GM12891 (cell line): ENCODE measurements around the gene GRIK3.

ENCODE experiments used
- POLR2A ChIP-seq: IDR thresholded peaks from 2 replicates; pipeline ENCODE4 v1.6.1; 2011; ENCODE audit warnings: low read depth, low read length, control low read depth
- POLR2AphosphoS5 ChIP-seq: IDR thresholded peaks from 2 replicates; pipeline ENCODE4 v1.6.1; 2011; ENCODE audit warnings: low read depth, low read length, control low read depth
- POU2F2 ChIP-seq: IDR thresholded peaks from 2 replicates; pipeline ENCODE4 v1.6.1; 2011; ENCODE audit warnings: low read depth, mild to moderate bottlenecking, control low read depth, low read length, moderate library complexity
- SPI1 ChIP-seq: IDR thresholded peaks from 2 replicates; pipeline ENCODE4 v1.6.1; 2011; ENCODE audit warnings: low read depth, low read length, control low read depth
- TAF1 ChIP-seq: IDR thresholded peaks from 2 replicates; pipeline ENCODE4 v1.6.1; 2011; ENCODE audit warnings: low read depth, low read length, control low read depth

DNA sequence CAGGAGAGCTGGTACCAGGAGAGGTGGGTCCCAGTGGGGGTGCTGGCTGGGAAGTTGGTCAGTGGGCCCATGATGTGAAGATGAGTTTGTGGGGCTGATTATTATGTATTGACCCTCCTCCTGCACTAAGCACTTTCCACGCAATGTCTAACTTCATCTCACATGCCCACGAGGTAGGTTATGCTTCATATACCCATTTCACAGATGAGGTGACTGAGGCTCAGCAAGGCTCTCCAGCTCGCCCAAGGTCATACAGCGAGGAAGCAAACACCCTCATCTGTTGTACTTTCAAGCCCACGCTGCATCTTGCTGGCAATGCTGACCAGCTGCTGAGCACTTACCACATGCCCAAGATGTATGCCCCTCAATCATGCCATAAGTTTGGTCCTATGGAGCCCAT lies 175.8 kb downstream of the GRIK3 start:
- TF ChIP-seq POLR2A: no peak
- no peak for TF ChIP-seq POLR2AphosphoS5
- no peak for TF ChIP-seq TAF1
- TF ChIP-seq POU2F2: no peak
- TF ChIP-seq SPI1: no peak
